Body of pancreas (tissue), 4 donors: ENCODE results near the gene FBN1.

ENCODE experiments used
- POLR2A ChIP-seq, 3 donors: fragments of 450-650 bp; IDR thresholded peaks; one replicate each; pipeline ENCODE4 v1.6.1; 2016; ENCODE audit warnings: antibody characterized with exemption in 3 of 3, mild to moderate bottlenecking in 2 of 3
- TF ChIP-seq, protein P1 (sequence below), 7 experiments: fragments of 450-650 bp in 4 of 7; fragments of 200-600 bp in 3 of 7; sonication (generic) in 3 of 7; IDR thresholded peaks; one replicate each; pipeline ENCODE4 v1.5.1; 2016 to 2019; ENCODE audit warnings: antibody characterized with exemption in 7 of 7

GRCh38 chr15:48538941-48539340 lies 106.6 kb downstream of the FBN1 start:
- TF ChIP-seq, protein P1, sequence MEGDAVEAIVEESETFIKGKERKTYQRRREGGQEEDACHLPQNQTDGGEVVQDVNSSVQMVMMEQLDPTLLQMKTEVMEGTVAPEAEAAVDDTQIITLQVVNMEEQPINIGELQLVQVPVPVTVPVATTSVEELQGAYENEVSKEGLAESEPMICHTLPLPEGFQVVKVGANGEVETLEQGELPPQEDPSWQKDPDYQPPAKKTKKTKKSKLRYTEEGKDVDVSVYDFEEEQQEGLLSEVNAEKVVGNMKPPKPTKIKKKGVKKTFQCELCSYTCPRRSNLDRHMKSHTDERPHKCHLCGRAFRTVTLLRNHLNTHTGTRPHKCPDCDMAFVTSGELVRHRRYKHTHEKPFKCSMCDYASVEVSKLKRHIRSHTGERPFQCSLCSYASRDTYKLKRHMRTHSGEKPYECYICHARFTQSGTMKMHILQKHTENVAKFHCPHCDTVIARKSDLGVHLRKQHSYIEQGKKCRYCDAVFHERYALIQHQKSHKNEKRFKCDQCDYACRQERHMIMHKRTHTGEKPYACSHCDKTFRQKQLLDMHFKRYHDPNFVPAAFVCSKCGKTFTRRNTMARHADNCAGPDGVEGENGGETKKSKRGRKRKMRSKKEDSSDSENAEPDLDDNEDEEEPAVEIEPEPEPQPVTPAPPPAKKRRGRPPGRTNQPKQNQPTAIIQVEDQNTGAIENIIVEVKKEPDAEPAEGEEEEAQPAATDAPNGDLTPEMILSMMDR (IDR thresholded peaks at IDR 0.05), result no peak
- TF ChIP-seq POLR2A (IDR thresholded peaks at IDR 0.05), result no peak
